HG03520 (cell line): ENCODE measurements around the gene DUSP14.
"Not testable (repeated sequence)": the region's sequence is repeated elsewhere in the genome, so short reads cannot be mapped to it uniquely, and the experiment has no call there.

ENCODE experiments used
- ATAC-seq: cut with Tn5 transposase; IDR thresholded peaks from one replicate; pipeline ENCODE4 v1.9.1; 2021; ENCODE audit warnings: mild to moderate bottlenecking, moderate library complexity; ENCODE audit not compliant: unreplicated experiment

Gene DUSP14

GRCh38 chr17:37489197-37490001 lies at the start of gene DUSP14:
Gene DUSP14 (plus strand): TSS chr17:37489891. CDS start chr17:37512273, 22,382 bp downstream.
- ATAC-seq: peak; percentile 49

GRCh38 chr17:37440424-37440823 lies 49.3 kb upstream of the DUSP14 start:
- ATAC-seq: no peak

GRCh38 chr17:37441369-37442014 lies 48.2 kb upstream of the DUSP14 start:
- ATAC-seq: not testable (repeated sequence)

- ATAC-seq: no peak
Observed at GRCh38 chr17:37446027-37446426, 43.7 kb upstream of the DUSP14 start.

- no peak for ATAC-seq
Observed at GRCh38 chr17:37447641-37448040, 42.0 kb upstream of the DUSP14 start.

- ATAC-seq: no peak
Observed at GRCh38 chr17:37450112-37450511, 39.6 kb upstream of the DUSP14 start.

- ATAC-seq: not testable (repeated sequence)
Observed at GRCh38 chr17:37457801-37458200, 31.9 kb upstream of the DUSP14 start.

GRCh38 chr17:37458805-37459204 lies 30.9 kb upstream of the DUSP14 start:
- ATAC-seq: no peak

GRCh38 chr17:37461668-37462067 lies 28.0 kb upstream of the DUSP14 start:
- ATAC-seq: no peak

- no peak for ATAC-seq
Observed at GRCh38 chr17:37462492-37462891, 27.2 kb upstream of the DUSP14 start.

- no peak for ATAC-seq
Observed at GRCh38 chr17:37463039-37463438, 26.7 kb upstream of the DUSP14 start.

- no peak for ATAC-seq
Observed at GRCh38 chr17:37465069-37465616, 24.5 kb upstream of the DUSP14 start.

- no peak for ATAC-seq
Observed at GRCh38 chr17:37466471-37466870, 23.2 kb upstream of the DUSP14 start.

- ATAC-seq: no peak
Observed at GRCh38 chr17:37470181-37470580, 19.5 kb upstream of the DUSP14 start.

- no peak for ATAC-seq
Observed at GRCh38 chr17:37475731-37476420, 13.8 kb upstream of the DUSP14 start.

GRCh38 chr17:37476431-37477120 lies 13.1 kb upstream of the DUSP14 start:
- no peak for ATAC-seq

GRCh38 chr17:37478187-37478586 lies 11.5 kb upstream of the DUSP14 start:
- no peak for ATAC-seq

GRCh38 chr17:37479025-37479424 lies 10.7 kb upstream of the DUSP14 start:
- no peak for ATAC-seq

GRCh38 chr17:37480427-37480826 lies 9.3 kb upstream of the DUSP14 start:
- no peak for ATAC-seq

- ATAC-seq: no peak
Observed at GRCh38 chr17:37481001-37481665, 8.6 kb upstream of the DUSP14 start.
